ENCODE results near the gene CACNA1D.

- TF ChIP-seq EZH2 (IDR thresholded peaks at IDR 0.05; ENCODE audit: borderline replicate concordance): no peak
- TF ChIP-seq CTCF (IDR thresholded peaks at IDR 0.05; ENCODE audit: poor library complexity): no peak
- no peak for TF ChIP-seq EZH2phosphoT487 (IDR thresholded peaks at IDR 0.05; ENCODE audit: low read depth, severe bottlenecking, unreplicated experiment)
These were observed 55.7 kb downstream of the CACNA1D start for GRCh38 chr3:53550005-53550620.
